ENCODE results near the gene THY1.

The THY1 gene

GRCh38 chr11:119446871-119447663 lies 24.1 kb upstream of the THY1 start:
- no peak overlapping the region for H3K4me3 ChIP-seq (ENCODE audit: low read depth, low read length)
- TF ChIP-seq MYC (IDR thresholded peaks at IDR 0.05; ENCODE audit: low read depth, low read length) (no peak), POLR2A (IDR thresholded peaks at IDR 0.05; ENCODE audit: extremely low read depth, insufficient read length) (no peak), CTCF (IDR thresholded peaks at IDR 0.05; ENCODE audit: low read depth, low read length) (no peak)
- TF ChIP-seq, protein P1, sequence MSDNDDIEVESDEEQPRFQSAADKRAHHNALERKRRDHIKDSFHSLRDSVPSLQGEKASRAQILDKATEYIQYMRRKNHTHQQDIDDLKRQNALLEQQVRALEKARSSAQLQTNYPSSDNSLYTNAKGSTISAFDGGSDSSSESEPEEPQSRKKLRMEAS (IDR thresholded peaks at IDR 0.05; ENCODE audit: low read depth, low read length), result no peak
- no peak for DNase-seq (ENCODE audit: low read depth)

GRCh38 chr11:119446434-119446833 lies 23.5 kb upstream of the THY1 start:
- H3K4me3 ChIP-seq (ENCODE audit: low read depth, low read length), result no peak overlapping the region
- no peak for TF ChIP-seq CTCF (IDR thresholded peaks at IDR 0.05; ENCODE audit: low read depth, low read length)
- TF ChIP-seq, protein P1 (IDR thresholded peaks at IDR 0.05; ENCODE audit: low read depth, low read length), result no peak
- no peak for DNase-seq (ENCODE audit: low read depth)

GRCh38 chr11:119445850-119446249 lies 22.9 kb upstream of the THY1 start:
- no peak overlapping the region for H3K4me3 ChIP-seq (ENCODE audit: low read depth, low read length)
- no peak for DNase-seq (ENCODE audit: low read depth)
- no peak for TF ChIP-seq POLR2A (IDR thresholded peaks at IDR 0.05; ENCODE audit: extremely low read depth, insufficient read length)
- TF ChIP-seq, protein P1 (IDR thresholded peaks at IDR 0.05; ENCODE audit: low read depth, low read length), result no peak
- no peak for TF ChIP-seq MYC (IDR thresholded peaks at IDR 0.05; ENCODE audit: low read depth, low read length)
- no peak for TF ChIP-seq CTCF (IDR thresholded peaks at IDR 0.05; ENCODE audit: low read depth, low read length)

- no peak for DNase-seq (ENCODE audit: low read depth)
- H3K4me3 ChIP-seq (ENCODE audit: low read depth, low read length), result no peak overlapping the region
- TF ChIP-seq, protein P1 (IDR thresholded peaks at IDR 0.05; ENCODE audit: low read depth, low read length), result no peak
- no peak for TF ChIP-seq CTCF (IDR thresholded peaks at IDR 0.05; ENCODE audit: low read depth, low read length)
- no peak for TF ChIP-seq MYC (IDR thresholded peaks at IDR 0.05; ENCODE audit: low read depth, low read length)
- TF ChIP-seq POLR2A (IDR thresholded peaks at IDR 0.05; ENCODE audit: extremely low read depth, insufficient read length), result no peak
These were observed 22.4 kb upstream of the THY1 start for GRCh38 chr11:119445379-119445778.

- no peak overlapping the region for H3K4me3 ChIP-seq (ENCODE audit: low read depth, low read length)
- TF ChIP-seq POLR2A (IDR thresholded peaks at IDR 0.05; ENCODE audit: extremely low read depth, insufficient read length), result no peak
- TF ChIP-seq CTCF (IDR thresholded peaks at IDR 0.05; ENCODE audit: low read depth, low read length), result no peak
- TF ChIP-seq, protein P1 (IDR thresholded peaks at IDR 0.05; ENCODE audit: low read depth, low read length), result no peak
- TF ChIP-seq MYC (IDR thresholded peaks at IDR 0.05; ENCODE audit: low read depth, low read length), result no peak
- DNase-seq (ENCODE audit: low read depth), result no peak
These were observed 18.9 kb upstream of the THY1 start for GRCh38 chr11:119441898-119442243.

Measured in NB4 (cell line).